HG02885 (cell line): ENCODE measurements around the gene SFXN5.

Source experiments
- ATAC-seq: cut with Tn5 transposase; IDR thresholded peaks from one replicate; pipeline ENCODE4 v1.9.1; 2021; ENCODE audit warnings: mild to moderate bottlenecking; ENCODE audit not compliant: unreplicated experiment, poor library complexity

SFXN5 gene

GRCh38 chr2:72985136-72985535 is 86.4 kb downstream of the SFXN5 start:
- no peak for ATAC-seq

- no peak for ATAC-seq
These were observed 87.3 kb downstream of the SFXN5 start for GRCh38 chr2:72984172-72984671.

- ATAC-seq: no peak
These were observed 87.9 kb downstream of the SFXN5 start for GRCh38 chr2:72983500-72984161.

GRCh38 chr2:72982781-72983499 is 88.6 kb downstream of the SFXN5 start:
- ATAC-seq: no peak

- no peak for ATAC-seq
These were observed 89.3 kb downstream of the SFXN5 start for GRCh38 chr2:72982219-72982618.

GRCh38 chr2:72981536-72981935 is 90.0 kb downstream of the SFXN5 start:
- ATAC-seq: no peak

GRCh38 chr2:72980535-72981217 is 90.8 kb downstream of the SFXN5 start:
- ATAC-seq: no peak

GRCh38 chr2:72979896-72980295 is 91.6 kb downstream of the SFXN5 start:
- ATAC-seq: no peak

GRCh38 chr2:72975017-72975416 is 96.5 kb downstream of the SFXN5 start:
- no peak for ATAC-seq

- ATAC-seq: no peak
These were observed 97.1 kb downstream of the SFXN5 start for GRCh38 chr2:72974436-72974754.

GRCh38 chr2:72973566-72974435 is 97.7 kb downstream of the SFXN5 start:
- peak; percentile 93 for ATAC-seq

GRCh38 chr2:72973137-72973535 is 98.4 kb downstream of the SFXN5 start:
- ATAC-seq: no peak

GRCh38 chr2:72972352-72973136 is 99.0 kb downstream of the SFXN5 start:
- no peak for ATAC-seq

GRCh38 chr2:72971036-72971435 is 100.5 kb downstream of the SFXN5 start:
- ATAC-seq: no peak

- no peak for ATAC-seq
These were observed 101.8 kb downstream of the SFXN5 start for GRCh38 chr2:72969706-72970105.

GRCh38 chr2:72968286-72968685 is 103.2 kb downstream of the SFXN5 start:
- no peak for ATAC-seq

- ATAC-seq: no peak
These were observed 105.6 kb downstream of the SFXN5 start for GRCh38 chr2:72965770-72966450.

GRCh38 chr2:72965016-72965415 is 106.5 kb downstream of the SFXN5 start:
- ATAC-seq: no peak

- ATAC-seq: no peak
These were observed 107.4 kb downstream of the SFXN5 start for GRCh38 chr2:72964146-72964525.
